ENCODE results near the gene TAC1. TPM values are rescaled to one million over a fixed set of nuclear protein-coding genes. Genes with fewer than 3 reads are reported as not detected.
"Not testable (repeated sequence)": the region's sequence is repeated elsewhere in the genome, so short reads cannot be mapped to it uniquely, and the experiment has no call there.

Gene TAC1
- total RNA-seq, 1 donor from 2014 or later, result 2.0 TPM

DNA sequence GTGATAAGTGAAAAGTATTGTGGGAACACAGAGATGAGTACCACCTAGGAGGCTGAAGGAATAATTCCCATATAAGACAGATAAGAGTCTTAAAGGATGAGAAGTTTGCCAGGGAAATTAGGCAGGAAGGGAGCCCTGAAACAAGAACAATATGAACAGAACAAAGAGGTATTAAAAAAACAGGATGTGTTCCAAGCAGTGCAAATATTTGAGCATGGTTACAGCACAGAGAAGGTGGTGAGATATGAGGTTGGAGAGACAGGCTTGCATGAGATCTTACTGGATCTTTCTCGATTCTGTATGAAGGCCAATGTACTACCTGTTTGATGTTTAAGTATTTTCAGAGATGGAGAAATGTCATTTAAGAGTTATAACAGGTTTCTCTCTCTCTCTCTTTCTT lies 20.3 kb downstream of the TAC1 start:
- Mint-ChIP-seq H3K27me3 (ENCODE audit: low read depth) (no peaks in the 10 kb centered on the region), H3K36me3 (ENCODE audit: low read depth) (no peaks in the 10 kb centered on the region), H3K27ac (no peak overlapping the region), H3K9me3 (no peaks in the 10 kb centered on the region), H3K4me3 (ENCODE audit: low read depth) (no peak overlapping the region), H3K4me1 (ENCODE audit: low read depth) (no peaks in the 10 kb centered on the region)
- no peak for DNase-seq (ENCODE audit: low spot score)
- intact Hi-C loops (cut with micrococcal nuclease), result no loop called here

GRCh38 chr7:97757824-97758223 lies 25.9 kb downstream of the TAC1 start:
- Mint-ChIP-seq H3K27me3 (ENCODE audit: low read depth) (no peaks in the 10 kb centered on the region), H3K27ac (no peak overlapping the region), H3K4me3 (ENCODE audit: low read depth) (no peak overlapping the region)

GRCh38 chr7:97770850-97771249 lies 39.0 kb downstream of the TAC1 start:
- Mint-ChIP-seq H3K36me3 (ENCODE audit: low read depth) (no peaks in the 10 kb centered on the region), H3K27ac (no peak overlapping the region), H3K27me3 (ENCODE audit: low read depth) (no peaks in the 10 kb centered on the region), H3K4me1 (ENCODE audit: low read depth) (no peaks in the 10 kb centered on the region), H3K9me3 (no peaks in the 10 kb centered on the region), H3K4me3 (ENCODE audit: low read depth) (no peak overlapping the region)
- DNase-seq (ENCODE audit: low spot score), result no peak
- intact Hi-C loops (cut with micrococcal nuclease), result no loop called here

More at GRCh38 chr7:97757824-97758223, 25.9 kb downstream of the TAC1 start:
- Mint-ChIP-seq H3K36me3 (ENCODE audit: low read depth) (no peaks in the 10 kb centered on the region), H3K9me3 (no peaks in the 10 kb centered on the region), H3K4me1 (ENCODE audit: low read depth) (no peaks in the 10 kb centered on the region)
- DNase-seq (ENCODE audit: low spot score), result no peak
- intact Hi-C loops (cut with micrococcal nuclease), result no loop called here

DNA sequence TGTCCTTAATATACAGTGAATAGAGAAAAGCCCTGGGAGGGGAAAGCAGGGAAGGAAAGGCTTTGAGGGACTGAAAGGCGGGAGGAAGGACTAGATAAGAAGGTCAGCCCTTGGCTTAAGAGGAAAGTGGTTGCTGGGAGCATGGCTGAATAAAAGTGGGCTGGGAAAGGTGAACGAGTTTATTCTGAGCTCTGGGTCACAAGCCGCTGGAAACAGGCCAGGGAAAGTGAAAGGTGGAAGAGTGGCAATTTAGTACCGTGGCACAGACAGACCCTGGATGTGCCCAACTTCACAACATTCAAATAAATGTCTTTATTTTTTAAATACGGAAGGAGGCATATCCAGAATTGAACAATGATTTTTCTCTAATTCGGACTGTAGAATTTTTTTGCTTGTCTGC lies 39.7 kb downstream of the TAC1 start:
- Mint-ChIP-seq H3K36me3 (ENCODE audit: low read depth) (no peaks in the 10 kb centered on the region), H3K4me1 (ENCODE audit: low read depth) (no peaks in the 10 kb centered on the region), H3K27ac (no peak overlapping the region), H3K27me3 (ENCODE audit: low read depth) (no peaks in the 10 kb centered on the region), H3K4me3 (ENCODE audit: low read depth) (no peak overlapping the region), H3K9me3 (no peaks in the 10 kb centered on the region)
- DNase-seq (ENCODE audit: low spot score), result no peak
- intact Hi-C loops (cut with micrococcal nuclease), result no loop called here

DNA sequence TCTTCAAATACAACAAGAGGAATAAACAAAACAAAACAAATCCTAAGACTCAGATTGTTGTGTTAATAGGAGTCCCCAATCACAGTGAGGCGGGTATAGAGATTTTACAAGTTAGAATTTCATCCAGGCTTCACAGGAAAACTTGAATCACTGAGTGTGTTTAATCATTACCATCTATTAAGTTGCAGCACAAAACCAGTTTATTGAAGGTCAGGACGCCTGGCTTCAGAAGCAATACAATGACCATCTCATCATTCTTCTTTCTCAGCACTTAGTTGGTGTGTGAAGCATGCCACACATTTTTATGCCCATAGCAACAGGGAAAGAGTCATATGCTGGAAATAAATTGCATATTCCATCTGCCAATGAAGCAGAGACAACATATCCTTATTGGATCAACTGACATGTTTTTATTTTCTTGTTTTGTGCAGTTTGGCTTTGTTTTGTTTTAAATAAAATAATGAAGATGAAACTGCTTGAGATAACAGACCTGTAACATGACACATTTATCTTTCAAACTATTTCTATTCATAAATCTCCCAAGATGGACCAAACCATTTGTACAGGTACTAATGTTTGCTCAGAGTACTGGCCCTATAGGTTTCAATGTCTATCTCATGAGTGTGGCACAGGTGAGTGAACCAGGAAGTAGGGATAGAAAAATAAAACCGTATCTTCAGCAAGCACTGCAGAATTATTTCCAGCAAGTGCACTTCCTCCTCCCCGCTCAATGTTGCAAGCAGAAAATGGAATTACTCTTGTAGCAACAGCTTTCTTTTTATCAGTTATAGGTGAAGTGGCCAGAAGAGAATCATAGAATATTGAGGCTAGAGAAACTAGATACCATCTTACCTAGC lies 40.4 kb downstream of the TAC1 start:
- H3K4me3 Mint-ChIP-seq (ENCODE audit: low read depth), result no peak overlapping the region
- H3K9me3 Mint-ChIP-seq, result no peaks in the 10 kb centered on the region
- intact Hi-C loops (cut with micrococcal nuclease), result no loop called here
- H3K27ac Mint-ChIP-seq, result no peak overlapping the region
- H3K27me3 Mint-ChIP-seq (ENCODE audit: low read depth), result no peaks in the 10 kb centered on the region
- DNase-seq (ENCODE audit: low spot score), result no peak
- no peaks in the 10 kb centered on the region for H3K36me3 Mint-ChIP-seq (ENCODE audit: low read depth)
- H3K4me1 Mint-ChIP-seq (ENCODE audit: low read depth), result no peaks in the 10 kb centered on the region

DNA sequence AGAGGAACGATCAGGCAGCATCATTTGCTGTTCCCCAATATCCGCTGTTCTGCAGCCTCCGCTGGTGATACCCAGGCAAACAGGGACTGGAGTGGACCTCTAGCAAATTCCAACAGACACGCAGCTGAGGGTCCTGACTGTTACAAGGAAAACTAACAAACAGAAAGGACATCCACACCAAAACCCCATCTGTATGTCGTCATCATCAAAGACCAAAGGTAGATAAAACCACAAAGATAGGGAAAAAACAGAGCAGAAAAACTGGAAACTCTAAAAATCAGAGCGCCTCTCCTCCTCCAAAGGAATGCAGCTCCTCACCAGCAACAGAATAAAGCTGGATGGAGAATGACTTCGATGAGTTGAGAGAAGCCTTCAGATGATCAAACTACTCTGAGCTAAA lies 54.5 kb downstream of the TAC1 start:
- not testable (repeated sequence) for H3K4me3 Mint-ChIP-seq (ENCODE audit: low read depth); H3K27ac Mint-ChIP-seq

More for the DNA sequence above, 54.5 kb downstream of the TAC1 start:
- H3K4me1 Mint-ChIP-seq (ENCODE audit: low read depth); intact Hi-C loops (cut with micrococcal nuclease); H3K27me3 Mint-ChIP-seq (ENCODE audit: low read depth); DNase-seq (ENCODE audit: low spot score); H3K36me3 Mint-ChIP-seq (ENCODE audit: low read depth); H3K9me3 Mint-ChIP-seq: not testable (repeated sequence)

Other genes with a start within 250 kb of the TAC1 start
- 63.4 and 64.5 TPM in 2 replicates for gene ASNS, start 140.3 kb downstream of the TAC1 start, total RNA-seq

Data from activated T-helper 2 cell treated with anti-CD3 and anti-CD28 coated beads, Interferon-gamma antibody, Interleukin-2, Interleukin-4, amounts not matched to agents 10 μg/mL and 5 μg/mL and 100 μg/mL, durations not matched to agents 14 hours and 24 hours and 36 hours (primary cell).